ENCODE data around the gene SAT2. TPM values are rescaled to one million over a fixed set of nuclear protein-coding genes. Genes with fewer than 3 reads are reported as not detected.

Gene SAT2
- total RNA-seq, 1 donor from 2014 or later, result 135 TPM

- Mint-ChIP-seq H3K27me3 (ENCODE audit: unreplicated experiment) (no peaks in the 10 kb centered on the region), H3K36me3 (ENCODE audit: unreplicated experiment) (peaks cover 23% of the 10 kb centered on the region), H3K27ac (ENCODE audit: unreplicated experiment) (no peak overlapping the region), H3K4me1 (ENCODE audit: unreplicated experiment) (no peaks in the 10 kb centered on the region), H3K4me3 (ENCODE audit: unreplicated experiment) (no peak overlapping the region), H3K9me3 (ENCODE audit: unreplicated experiment) (no peaks in the 10 kb centered on the region)
- no peak for TF ChIP-seq CTCF (IDR thresholded peaks at IDR 0.05)
- no peak for DNase-seq (ENCODE audit: extremely low spot score, unreplicated experiment)
Observed at GRCh38 chr17:7667656-7668406, 40.2 kb upstream of the SAT2 start.

DNA sequence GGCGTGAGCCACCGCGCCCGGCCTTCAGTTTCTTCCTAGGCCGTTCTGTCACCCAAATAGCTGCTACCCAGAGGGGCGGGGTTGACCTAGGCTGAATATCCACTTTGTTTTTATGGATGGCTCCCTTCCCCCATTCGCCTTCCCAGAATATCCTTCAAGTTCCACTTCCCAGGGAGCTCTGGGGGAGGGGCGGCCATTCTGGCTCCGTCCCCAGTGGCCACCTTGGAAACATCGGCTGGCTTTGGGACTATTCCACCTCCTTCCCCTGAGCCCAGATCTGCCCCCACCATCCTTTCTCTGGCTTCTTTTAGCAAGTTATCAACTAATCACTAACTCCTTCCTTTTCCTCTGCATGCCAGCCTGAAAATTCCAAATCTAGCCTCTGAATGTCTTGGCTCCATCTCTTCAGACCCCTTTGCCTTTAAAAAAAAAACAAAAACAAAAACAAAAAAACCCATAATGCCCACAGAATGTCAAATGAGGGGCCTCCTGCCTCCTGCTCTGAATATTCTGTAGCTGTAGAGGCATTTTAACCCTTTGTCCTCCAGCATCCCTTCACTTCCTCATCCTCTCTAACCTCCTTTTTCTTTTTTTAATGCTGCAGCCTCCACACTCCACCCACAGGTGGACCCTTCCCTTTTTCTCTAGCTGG lies 29.5 kb upstream of the SAT2 start:
- TF ChIP-seq CTCF (IDR thresholded peaks at IDR 0.05), result no peak
- Mint-ChIP-seq H3K9me3 (ENCODE audit: unreplicated experiment) (no peaks in the 10 kb centered on the region), H3K36me3 (ENCODE audit: unreplicated experiment) (no peaks in the 10 kb centered on the region), H3K27ac (ENCODE audit: unreplicated experiment) (no peak overlapping the region), H3K4me3 (ENCODE audit: unreplicated experiment) (no peak overlapping the region), H3K27me3 (ENCODE audit: unreplicated experiment) (peaks cover 25% of the 10 kb centered on the region), H3K4me1 (ENCODE audit: unreplicated experiment) (peaks cover 6% of the 10 kb centered on the region)
- DNase-seq (ENCODE audit: extremely low spot score, unreplicated experiment), result no peak

DNA sequence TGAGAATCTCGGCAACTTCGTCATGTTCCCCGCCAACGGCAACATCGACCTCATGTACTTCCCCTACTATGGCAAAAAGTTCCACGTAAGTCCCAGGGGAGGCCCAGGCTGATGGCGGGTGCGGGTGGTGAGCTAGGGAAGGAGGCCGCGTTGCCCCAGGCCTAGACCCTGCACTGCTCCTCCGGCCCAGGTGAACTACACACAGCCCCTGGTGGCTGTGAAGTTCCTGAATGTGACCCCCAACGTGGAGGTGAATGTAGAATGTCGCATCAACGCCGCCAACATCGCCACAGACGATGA lies 27.9 kb upstream of the SAT2 start:
- Mint-ChIP-seq H3K4me3 (ENCODE audit: unreplicated experiment) (no peak overlapping the region), H3K4me1 (ENCODE audit: unreplicated experiment) (peaks cover 17% of the 10 kb centered on the region), H3K27me3 (ENCODE audit: unreplicated experiment) (peaks cover 31% of the 10 kb centered on the region), H3K9me3 (ENCODE audit: unreplicated experiment) (no peaks in the 10 kb centered on the region), H3K27ac (ENCODE audit: unreplicated experiment) (no peak overlapping the region), H3K36me3 (ENCODE audit: unreplicated experiment) (no peaks in the 10 kb centered on the region)
- no peak for DNase-seq (ENCODE audit: extremely low spot score, unreplicated experiment)
- TF ChIP-seq CTCF (IDR thresholded peaks at IDR 0.05), result no peak

DNA sequence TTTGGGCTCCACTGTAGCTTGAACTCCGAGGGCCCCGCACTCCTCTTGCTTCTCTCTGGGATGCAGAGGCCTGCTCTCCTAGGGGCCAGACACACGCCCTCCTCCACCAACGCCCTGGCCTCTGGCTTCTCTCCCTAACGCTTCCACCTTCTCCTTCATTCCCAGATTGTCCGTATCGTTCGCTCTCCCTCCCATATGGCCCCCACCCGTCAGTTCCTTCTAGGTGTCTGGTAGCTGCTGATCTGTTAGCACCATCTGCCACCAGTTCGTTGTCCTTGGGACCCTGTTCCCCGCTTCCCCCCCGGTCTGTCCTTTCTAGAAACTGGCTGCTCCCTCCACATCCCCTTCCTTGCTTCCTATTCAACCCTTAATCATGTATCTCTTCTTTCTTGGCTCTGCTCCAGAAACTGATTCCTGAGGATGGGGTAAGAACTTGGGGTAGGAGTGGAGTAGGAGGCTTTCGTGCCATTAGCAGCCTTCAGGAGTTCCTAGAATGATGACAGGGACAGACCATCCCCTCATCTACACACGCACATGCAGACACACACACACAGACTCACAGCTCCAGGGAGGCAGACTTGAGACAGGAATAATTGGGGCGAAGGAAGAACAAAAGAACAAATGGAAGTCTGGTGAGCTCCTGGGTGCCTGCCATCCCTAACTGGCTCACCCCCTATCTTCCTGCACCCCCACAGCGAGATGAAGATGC lies 27.4 kb upstream of the SAT2 start:
- Mint-ChIP-seq H3K4me3 (ENCODE audit: unreplicated experiment) (no peak overlapping the region), H3K27me3 (ENCODE audit: unreplicated experiment) (peaks cover 36% of the 10 kb centered on the region), H3K36me3 (ENCODE audit: unreplicated experiment) (no peaks in the 10 kb centered on the region), H3K27ac (ENCODE audit: unreplicated experiment) (no peak overlapping the region), H3K4me1 (ENCODE audit: unreplicated experiment) (peaks cover 21% of the 10 kb centered on the region), H3K9me3 (ENCODE audit: unreplicated experiment) (no peaks in the 10 kb centered on the region)
- no peak for DNase-seq (ENCODE audit: extremely low spot score, unreplicated experiment)
- no peak for TF ChIP-seq CTCF (IDR thresholded peaks at IDR 0.05)
